GM12878 (cell line): ENCODE results near the gene LRRC8B. TPM values are rescaled to one million over a fixed set of nuclear protein-coding genes. Genes with fewer than 3 reads are reported as not detected.

ENCODE experiments used
- ATAC-seq: fragments of 200-7000 bp; cut with Tn5 transposase; 3 replicates; pipeline ENCODE4 v1.9.1; 2020; ENCODE audit warnings: mild to moderate bottlenecking, moderate library complexity
- BruUV-seq: library from RNA; stranded (reverse); fragments of 400-500 nt; replicated peaks from 2 replicates; lab custom pipeline; 2021; lab: Mats Ljungman, UMichigan
- CTCF ChIA-PET: fragments of 300-600 bp; sonication (Branson Sonifier 250); formaldehyde crosslinking; extraction: SDS; loops from one replicate; lab custom pipeline; 2021; ENCODE audit warnings: inconsistent platforms; lab: Yijun Ruan, JAX
- POLR2A ChIA-PET: fragments of 350-600 bp; formaldehyde crosslinking; extraction: SDS; loops from one replicate; lab custom pipeline; 2021; ENCODE audit warnings: inconsistent platforms; lab: Charles Lee
- RAD21 ChIA-PET: fragments of 300-600 bp; sonication (Branson Sonifier 250); formaldehyde crosslinking; loops from one replicate; lab custom pipeline; 2023; ENCODE audit warnings: antibody characterized with exemption; ENCODE audit not compliant: unreplicated experiment; lab: Charles Lee
- SMC1A ChIA-PET: fragments of 300-600 bp; sonication (Branson Sonifier 250); formaldehyde crosslinking; loops from one replicate; lab custom pipeline; 2023; ENCODE audit not compliant: unreplicated experiment, uncharacterized antibody; lab: Charles Lee
- DNase-seq: peaks from one replicate; pipeline ENCODE4 v3.0.0-alpha.2; 2011; ENCODE audit warnings: low read depth, low spot score
- FAIRE-seq: peaks from 3 replicates; lab custom pipeline; 2011; peaks lifted over from hg19 to GRCh38; lab: Jason Lieb, UNC
- H2AFZ ChIP-seq: 2 replicates; pipeline ENCODE4 v1.6.0; 2011; ENCODE audit warnings: low read depth, low read length, control low read depth; ENCODE audit not compliant: control insufficient read depth
- H3K27ac ChIP-seq: 2 replicates; pipeline ENCODE4 v1.5.1; 2011; ENCODE audit warnings: control low read depth; ENCODE audit not compliant: control insufficient read depth, insufficient read depth
- H3K27me3 ChIP-seq, 2 experiments: replicated peaks in 1 of 2; 2 replicates each; pipeline versions ENCODE4 v1.6.0 to v1.6.1; 2011; ENCODE audit warnings: low read length in 1 of 2; ENCODE audit not compliant: control insufficient read depth in 2 of 2, insufficient read depth in 2 of 2
- H3K36me3 ChIP-seq, 2 experiments: 2 replicates each; pipeline ENCODE4 v1.5.1; 2011; ENCODE audit warnings: low read length in 1 of 2; ENCODE audit not compliant: control insufficient read depth in 2 of 2, insufficient read depth in 2 of 2
- H3K4me1 ChIP-seq: 2 replicates; pipeline ENCODE4 v1.6.1; 2011; ENCODE audit warnings: mild to moderate bottlenecking, low read length, moderate library complexity, mixed read lengths; ENCODE audit not compliant: control insufficient read depth, insufficient read depth
- H3K4me2 ChIP-seq: 2 replicates; pipeline ENCODE4 v1.6.0; 2011; ENCODE audit warnings: control low read depth; ENCODE audit not compliant: control insufficient read depth, insufficient read depth
- H3K4me3 ChIP-seq: fragments of 200-600 bp; sonication (generic); 2 replicates; pipeline ENCODE4 v1.5.1; 2016
- H3K79me2 ChIP-seq: 2 replicates; pipeline ENCODE4 v1.6.0; 2011; ENCODE audit warnings: low read length; ENCODE audit not compliant: control insufficient read depth, insufficient read depth
- H3K9ac ChIP-seq: 2 replicates; pipeline ENCODE4 v1.8.0; 2011; ENCODE audit warnings: low read length, control low read depth, mixed read lengths; ENCODE audit not compliant: control insufficient read depth, insufficient read depth
- H3K9me3 ChIP-seq: replicated peaks from 3 replicates; pipeline ENCODE4 v1.5.1; 2011; ENCODE audit warnings: mild to moderate bottlenecking, low read length; ENCODE audit not compliant: control insufficient read depth, insufficient read depth
- H4K20me1 ChIP-seq: 2 replicates; pipeline ENCODE4 v1.6.0; 2011; ENCODE audit not compliant: control insufficient read depth, insufficient read depth
- BMI1 ChIP-seq: fragments of 450-650 bp; IDR thresholded peaks from 2 replicates; pipeline ENCODE4 v1.6.1; 2016; ENCODE audit warnings: mild to moderate bottlenecking, moderate library complexity, borderline replicate concordance
- IKZF1 ChIP-seq: fragments of 450-650 bp; conservative IDR thresholded peaks from 2 replicates; pipeline ENCODE4 v1.6.1; 2017; ENCODE audit warnings: antibody characterized with exemption, mild to moderate bottlenecking
- MTA3 ChIP-seq: IDR thresholded peaks from 2 replicates; pipeline ENCODE4 v1.6.1; 2012; ENCODE audit warnings: low read length, inconsistent platforms, borderline replicate concordance
- MYB ChIP-seq: fragments of 150-350 bp; IDR thresholded peaks from 2 replicates; pipeline ENCODE4 v1.6.1; 2014; ENCODE audit warnings: mild to moderate bottlenecking, low read depth, low read length, borderline replicate concordance
- PAX8 ChIP-seq: fragments of 450-650 bp; IDR thresholded peaks from 2 replicates; pipeline ENCODE4 v1.6.1; 2017; ENCODE audit warnings: mild to moderate bottlenecking, moderate library complexity
- RAD21 ChIP-seq: IDR thresholded peaks from 2 replicates; pipeline ENCODE4 v1.6.1; 2011; ENCODE audit warnings: mild to moderate bottlenecking, low read depth, low read length, moderate library complexity; ENCODE audit not compliant: insufficient read depth
- SIX5 ChIP-seq: IDR thresholded peaks from 2 replicates; pipeline ENCODE4 v1.6.1; 2011; ENCODE audit warnings: mild to moderate bottlenecking, low read depth, low read length, moderate library complexity; ENCODE audit not compliant: severe bottlenecking
- SMAD1 ChIP-seq: fragments of 450-650 bp; IDR thresholded peaks from 2 replicates; pipeline ENCODE4 v1.6.1; 2018; ENCODE audit warnings: mild to moderate bottlenecking, low read depth; ENCODE audit not compliant: partially characterized antibody
- TAF1 ChIP-seq: IDR thresholded peaks from 2 replicates; pipeline ENCODE4 v1.6.1; 2011; ENCODE audit warnings: mild to moderate bottlenecking, low read depth, low read length, borderline replicate concordance
- TBL1XR1 ChIP-seq: IDR thresholded peaks from 2 replicates; pipeline ENCODE4 v1.6.1; 2012; ENCODE audit warnings: low read depth, low read length, improper control_type of control experiment
- TCF12 ChIP-seq: IDR thresholded peaks from 2 replicates; pipeline ENCODE4 v1.6.1; 2011; ENCODE audit warnings: low read depth, mild to moderate bottlenecking, low read length
- ZBED1 ChIP-seq: IDR thresholded peaks from 2 replicates; pipeline ENCODE4 v1.6.1; 2016; ENCODE audit warnings: borderline replicate concordance
- WGBS: methylation state at CpG from one replicate; pipeline ENCODE4 v1.1.6; 2016; ENCODE audit warnings: low lambda C conversion rate; ENCODE audit not compliant: insufficient replicate concordance, insufficient coverage; ENCODE audit errors: missing lambda C conversion rate; 5-methylcytosine and 5-hydroxymethylcytosine counted together
- in situ Hi-C: fragments of 300-500 bp; cut with MboI; formaldehyde crosslinking; loops from 9 replicates; pipeline ENCODE4 v1.14.3; 2018; ENCODE audit warnings: mixed read lengths
- intact Hi-C: fragments of 100-400 bp; cut with micrococcal nuclease; formaldehyde crosslinking; loops from one replicate; pipeline ENCODE4 v1.14.2; 2022; ENCODE audit not compliant: unreplicated experiment
- polyA plus RNA-seq, 11 experiments: library from polyadenylated mRNA; depleted of rRNA in 4 of 11; unstranded in 6 of 11; stranded (reverse) in 5 of 11; fragments of >200 nt; fragmentation: Nextera tagmentation in 4 of 11; fragmentation: Illumina TruSeq in 1 of 11; extraction: Ambion mirVana in 4 of 11; extraction: Trizol in 1 of 11; gene quantifications; 1 replicate in 1 of 11; 2 replicates in 10 of 11; pipeline versions ENCODE4 v1.2.1 to v1.2.3, GENCODE V29; 2011 to 2016; ENCODE audit warnings: inconsistent platforms in 2 of 11, missing spikeins in 2 of 11, low read depth in 1 of 11
- total RNA-seq, 4 experiments: library from RNA; depleted of rRNA in 3 of 4; stranded (reverse); fragments of >200 nt in 3 of 4; fragmentation: Illumina TruSeq in 1 of 4; extraction: Trizol in 1 of 4; gene quantifications; 2 replicates each; pipeline versions ENCODE4 v1.2.1 to v1.2.3, GENCODE V29; 2013 to 2021
- TF ChIP-seq, protein P1 (sequence below): fragments of 450-650 bp; IDR thresholded peaks from 2 replicates; pipeline ENCODE4 v1.6.1; 2017; ENCODE audit warnings: mild to moderate bottlenecking, moderate library complexity
- TF ChIP-seq, protein P2 (sequence below): IDR thresholded peaks from 2 replicates; pipeline ENCODE4 v1.6.1; 2012; ENCODE audit warnings: low read depth, low read length, improper control_type of control experiment
- TF ChIP-seq, protein P3 (sequence below): fragments of 150-350 bp; IDR thresholded peaks from 2 replicates; pipeline ENCODE4 v1.6.1; 2016; ENCODE audit warnings: low read depth, low read length

Gene LRRC8B
- total and polyA plus RNA-seq, 10 of the 15 experiments (the other 5 are each of a cell fraction or from before 2014, with no cell fraction given): 1.3 to 9.2 (median 5.4) TPM

DNA sequence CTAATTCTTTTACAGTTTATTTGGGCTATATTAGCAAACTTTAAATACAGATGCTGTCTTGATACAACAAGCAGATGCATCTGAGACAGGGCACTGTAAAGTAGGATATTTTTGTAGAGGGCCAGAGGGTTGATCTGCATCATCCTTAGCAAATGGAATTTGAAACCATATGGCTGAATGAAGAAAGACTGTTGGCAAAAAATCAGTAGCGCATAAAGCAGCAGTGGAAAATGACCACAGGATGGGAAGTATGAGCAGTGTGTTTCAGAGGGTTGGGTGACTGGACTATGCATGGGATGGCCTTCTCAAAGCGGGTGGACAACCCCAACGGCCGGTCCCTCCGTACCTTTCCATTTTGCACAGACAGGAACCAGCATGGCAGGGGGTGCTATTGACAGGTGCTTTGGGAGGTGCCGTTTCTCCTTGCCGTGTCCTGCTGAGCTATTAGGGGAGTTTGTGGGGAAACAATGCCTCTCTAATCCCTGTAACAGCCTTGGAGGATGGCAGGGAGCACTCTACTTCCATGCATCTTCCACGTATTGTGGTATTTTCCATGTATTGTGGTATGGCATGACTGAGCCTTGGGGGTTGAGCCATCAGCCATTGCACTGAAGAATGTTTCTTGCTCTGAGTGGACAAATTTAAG, 5.9 kb downstream of the LRRC8B start:
- CTCF ChIA-PET: interaction anchor here (1.5 to 1.8 kb wide), 3 partner anchors 10 to 22 kb away, joined by 3 to 7 read pairs (median 3); no protein-coding TSS in a partner anchor
- DNase-seq (no peak), FAIRE-seq (no peak), ATAC-seq (no peak)
- WGBS: 82% methylated on average over 8 of the region's 8 CpGs
- SMC1A ChIA-PET: interaction anchor here (0.8 to 1.3 kb wide), 2 partner anchors 10 to 68 kb away, joined by 3 to 4 read pairs; no protein-coding TSS in a partner anchor
- Histone ChIP-seq H3K36me3 (no peaks in the 10 kb centered on the region; a peak in 1 of 4 replicates), H2AFZ (no peak overlapping the region), H3K79me2 (peaks cover 25% of the 10 kb centered on the region), H3K4me3 (no peak overlapping the region), H3K4me2 (no peak overlapping the region), H3K27ac (no peak overlapping the region), H3K4me1 (peaks cover 8% of the 10 kb centered on the region; the same call in 1 of the 2 replicates), H3K27me3 (no peaks in the 10 kb centered on the region), H3K9me3 (no peaks in the 10 kb centered on the region; the same call in 2 of the 3 replicates), H3K9ac (no peak overlapping the region), H4K20me1 (no peaks in the 10 kb centered on the region)
- in situ Hi-C loops: no loop called here
- no TSS peak for BruUV-seq
- RAD21 ChIA-PET: no interaction called here
- POLR2A ChIA-PET: interaction anchor here (0.6 to 0.9 kb wide), 2 partner anchors 9 to 11 kb away, joined by 3 read pairs; no protein-coding TSS in a partner anchor
- intact Hi-C loops: no loop called here
- TF ChIP-seq BMI1 (no peak), PAX8 (no peak), TBL1XR1 (no peak), MTA3 (no peak), MYB (no peak), SMAD1 (no peak), SIX5 (no peak), TAF1 (no peak), ZBED1 (no peak), IKZF1 (no peak), TCF12 (no peak), RAD21 (no peak)
- TF ChIP-seq, protein P1, sequence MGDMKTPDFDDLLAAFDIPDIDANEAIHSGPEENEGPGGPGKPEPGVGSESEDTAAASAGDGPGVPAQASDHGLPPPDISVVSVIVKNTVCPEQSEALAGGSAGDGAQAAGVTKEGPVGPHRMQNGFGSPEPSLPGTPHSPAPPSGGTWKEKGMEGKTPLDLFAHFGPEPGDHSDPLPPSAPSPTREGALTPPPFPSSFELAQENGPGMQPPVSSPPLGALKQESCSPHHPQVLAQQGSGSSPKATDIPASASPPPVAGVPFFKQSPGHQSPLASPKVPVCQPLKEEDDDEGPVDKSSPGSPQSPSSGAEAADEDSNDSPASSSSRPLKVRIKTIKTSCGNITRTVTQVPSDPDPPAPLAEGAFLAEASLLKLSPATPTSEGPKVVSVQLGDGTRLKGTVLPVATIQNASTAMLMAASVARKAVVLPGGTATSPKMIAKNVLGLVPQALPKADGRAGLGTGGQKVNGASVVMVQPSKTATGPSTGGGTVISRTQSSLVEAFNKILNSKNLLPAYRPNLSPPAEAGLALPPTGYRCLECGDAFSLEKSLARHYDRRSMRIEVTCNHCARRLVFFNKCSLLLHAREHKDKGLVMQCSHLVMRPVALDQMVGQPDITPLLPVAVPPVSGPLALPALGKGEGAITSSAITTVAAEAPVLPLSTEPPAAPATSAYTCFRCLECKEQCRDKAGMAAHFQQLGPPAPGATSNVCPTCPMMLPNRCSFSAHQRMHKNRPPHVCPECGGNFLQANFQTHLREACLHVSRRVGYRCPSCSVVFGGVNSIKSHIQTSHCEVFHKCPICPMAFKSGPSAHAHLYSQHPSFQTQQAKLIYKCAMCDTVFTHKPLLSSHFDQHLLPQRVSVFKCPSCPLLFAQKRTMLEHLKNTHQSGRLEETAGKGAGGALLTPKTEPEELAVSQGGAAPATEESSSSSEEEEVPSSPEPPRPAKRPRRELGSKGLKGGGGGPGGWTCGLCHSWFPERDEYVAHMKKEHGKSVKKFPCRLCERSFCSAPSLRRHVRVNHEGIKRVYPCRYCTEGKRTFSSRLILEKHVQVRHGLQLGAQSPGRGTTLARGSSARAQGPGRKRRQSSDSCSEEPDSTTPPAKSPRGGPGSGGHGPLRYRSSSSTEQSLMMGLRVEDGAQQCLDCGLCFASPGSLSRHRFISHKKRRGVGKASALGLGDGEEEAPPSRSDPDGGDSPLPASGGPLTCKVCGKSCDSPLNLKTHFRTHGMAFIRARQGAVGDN: no peak
- TF ChIP-seq, protein P2, sequence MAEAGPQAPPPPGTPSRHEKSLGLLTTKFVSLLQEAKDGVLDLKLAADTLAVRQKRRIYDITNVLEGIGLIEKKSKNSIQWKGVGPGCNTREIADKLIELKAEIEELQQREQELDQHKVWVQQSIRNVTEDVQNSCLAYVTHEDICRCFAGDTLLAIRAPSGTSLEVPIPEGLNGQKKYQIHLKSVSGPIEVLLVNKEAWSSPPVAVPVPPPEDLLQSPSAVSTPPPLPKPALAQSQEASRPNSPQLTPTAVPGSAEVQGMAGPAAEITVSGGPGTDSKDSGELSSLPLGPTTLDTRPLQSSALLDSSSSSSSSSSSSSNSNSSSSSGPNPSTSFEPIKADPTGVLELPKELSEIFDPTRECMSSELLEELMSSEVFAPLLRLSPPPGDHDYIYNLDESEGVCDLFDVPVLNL: no peak
- TF ChIP-seq, protein P3, sequence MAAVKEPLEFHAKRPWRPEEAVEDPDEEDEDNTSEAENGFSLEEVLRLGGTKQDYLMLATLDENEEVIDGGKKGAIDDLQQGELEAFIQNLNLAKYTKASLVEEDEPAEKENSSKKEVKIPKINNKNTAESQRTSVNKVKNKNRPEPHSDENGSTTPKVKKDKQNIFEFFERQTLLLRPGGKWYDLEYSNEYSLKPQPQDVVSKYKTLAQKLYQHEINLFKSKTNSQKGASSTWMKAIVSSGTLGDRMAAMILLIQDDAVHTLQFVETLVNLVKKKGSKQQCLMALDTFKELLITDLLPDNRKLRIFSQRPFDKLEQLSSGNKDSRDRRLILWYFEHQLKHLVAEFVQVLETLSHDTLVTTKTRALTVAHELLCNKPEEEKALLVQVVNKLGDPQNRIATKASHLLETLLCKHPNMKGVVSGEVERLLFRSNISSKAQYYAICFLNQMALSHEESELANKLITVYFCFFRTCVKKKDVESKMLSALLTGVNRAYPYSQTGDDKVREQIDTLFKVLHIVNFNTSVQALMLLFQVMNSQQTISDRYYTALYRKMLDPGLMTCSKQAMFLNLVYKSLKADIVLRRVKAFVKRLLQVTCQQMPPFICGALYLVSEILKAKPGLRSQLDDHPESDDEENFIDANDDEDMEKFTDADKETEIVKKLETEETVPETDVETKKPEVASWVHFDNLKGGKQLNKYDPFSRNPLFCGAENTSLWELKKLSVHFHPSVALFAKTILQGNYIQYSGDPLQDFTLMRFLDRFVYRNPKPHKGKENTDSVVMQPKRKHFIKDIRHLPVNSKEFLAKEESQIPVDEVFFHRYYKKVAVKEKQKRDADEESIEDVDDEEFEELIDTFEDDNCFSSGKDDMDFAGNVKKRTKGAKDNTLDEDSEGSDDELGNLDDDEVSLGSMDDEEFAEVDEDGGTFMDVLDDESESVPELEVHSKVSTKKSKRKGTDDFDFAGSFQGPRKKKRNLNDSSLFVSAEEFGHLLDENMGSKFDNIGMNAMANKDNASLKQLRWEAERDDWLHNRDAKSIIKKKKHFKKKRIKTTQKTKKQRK: no peak
